ENCODE data around the gene SLC7A11. TPM values are rescaled to one million over a fixed set of nuclear protein-coding genes. Genes with fewer than 3 reads are reported as not detected.
A peak's percentile ranks its signal among the peaks of the same experiment; 100 is the strongest.

SLC7A11 gene
- total RNA-seq (2014; rRNA removed; shearing (Covaris generic)): 208 and 225 TPM in 2 replicates
- polyA plus RNA-seq (2014; cell fraction: nucleus; rRNA removed): 151 and 264 TPM in 2 replicates

GRCh38 chr4:138242076-138242833 lies at the start of gene SLC7A11:
Gene SLC7A11 (minus strand): TSS chr4:138242349. CDS start chr4:138242069, 280 bp downstream.
- peak; percentile 96 for DNase-seq (ENCODE audit: extremely low read depth, low read depth)

- no peak for DNase-seq (ENCODE audit: extremely low read depth, low read depth)
Measured at GRCh38 chr4:138291431-138291830, 49.3 kb upstream of the SLC7A11 start.

- DNase-seq (ENCODE audit: extremely low read depth, low read depth): no peak
Measured at GRCh38 chr4:138290805-138291204, 48.7 kb upstream of the SLC7A11 start.

GRCh38 chr4:138279286-138279685 lies 37.1 kb upstream of the SLC7A11 start:
- no peak for DNase-seq (ENCODE audit: extremely low read depth, low read depth)

GRCh38 chr4:138277133-138277532 lies 35.0 kb upstream of the SLC7A11 start:
- no peak for DNase-seq (ENCODE audit: extremely low read depth, low read depth)

GRCh38 chr4:138275963-138276621 lies 33.9 kb upstream of the SLC7A11 start:
- no peak for DNase-seq (ENCODE audit: extremely low read depth, low read depth)

GRCh38 chr4:138275216-138275615 lies 33.1 kb upstream of the SLC7A11 start:
- no peak for DNase-seq (ENCODE audit: extremely low read depth, low read depth)

GRCh38 chr4:138269175-138269574 lies 27.0 kb upstream of the SLC7A11 start:
- no peak for DNase-seq (ENCODE audit: extremely low read depth, low read depth)

- no peak for DNase-seq (ENCODE audit: extremely low read depth, low read depth)
Measured at GRCh38 chr4:138267835-138268234, 25.7 kb upstream of the SLC7A11 start.

- DNase-seq (ENCODE audit: extremely low read depth, low read depth): no peak
Measured at GRCh38 chr4:138266948-138267347, 24.8 kb upstream of the SLC7A11 start.

GRCh38 chr4:138263247-138263816 lies 21.2 kb upstream of the SLC7A11 start:
- DNase-seq (ENCODE audit: extremely low read depth, low read depth): no peak

- DNase-seq (ENCODE audit: extremely low read depth, low read depth): no peak
Measured at GRCh38 chr4:138262469-138262868, 20.3 kb upstream of the SLC7A11 start.

GRCh38 chr4:138262030-138262429 lies 19.9 kb upstream of the SLC7A11 start:
- no peak for DNase-seq (ENCODE audit: extremely low read depth, low read depth)

- DNase-seq (ENCODE audit: extremely low read depth, low read depth): no peak
Measured at GRCh38 chr4:138259824-138260223, 17.7 kb upstream of the SLC7A11 start.

- no peak for DNase-seq (ENCODE audit: extremely low read depth, low read depth)
Measured at GRCh38 chr4:138259271-138259670, 17.1 kb upstream of the SLC7A11 start.

- no peak for DNase-seq (ENCODE audit: extremely low read depth, low read depth)
Measured at GRCh38 chr4:138256608-138257007, 14.5 kb upstream of the SLC7A11 start.

GRCh38 chr4:138255917-138256597 lies 13.9 kb upstream of the SLC7A11 start:
- DNase-seq (ENCODE audit: extremely low read depth, low read depth): peak; percentile 90

GRCh38 chr4:138252551-138252950 lies 10.4 kb upstream of the SLC7A11 start:
- DNase-seq (ENCODE audit: extremely low read depth, low read depth): peak; percentile 75

- no peak for DNase-seq (ENCODE audit: extremely low read depth, low read depth)
Measured at GRCh38 chr4:138251938-138252337, 9.8 kb upstream of the SLC7A11 start.

GRCh38 chr4:138249132-138249531 lies 7.0 kb upstream of the SLC7A11 start:
- DNase-seq (ENCODE audit: extremely low read depth, low read depth): no peak

GRCh38 chr4:138248058-138248457 lies 5.9 kb upstream of the SLC7A11 start:
- DNase-seq (ENCODE audit: extremely low read depth, low read depth): peak; percentile 67
